ENCODE data around the gene C3orf20.

The C3orf20 gene

GRCh38 chr3:14820156-14820555 is 145.2 kb downstream of the C3orf20 start:
- no peak for DNase-seq

GRCh38 chr3:14821151-14821550 is 146.2 kb downstream of the C3orf20 start:
- no peak for DNase-seq

- no peak for DNase-seq
These were observed 147.2 kb downstream of the C3orf20 start for GRCh38 chr3:14822134-14822533.

Measured in femur (tissue), 1 donor.